H1 (cell line): ENCODE data around the gene RAP1GAP. TPM values are rescaled to one million over a fixed set of nuclear protein-coding genes. Genes with fewer than 3 reads are reported as not detected.

ENCODE experiments used
- POLR2A ChIP-seq, 2 experiments: IDR thresholded peaks; 1 replicate in 1 of 2; 2 replicates in 1 of 2; pipeline ENCODE4 v1.6.1; 2011; ENCODE audit warnings: low read depth in 2 of 2, low read length in 2 of 2, mild to moderate bottlenecking in 2 of 2; ENCODE audit errors: control extremely low read depth in 1 of 2
- ZNF274 ChIP-seq: IDR thresholded peaks from 2 replicates; pipeline ENCODE4 v1.7.0; 2012; ENCODE audit warnings: low read length, borderline replicate concordance; ENCODE audit errors: extremely low read depth
- polyA plus RNA-seq, 7 experiments: library from polyadenylated mRNA; depleted of rRNA in 3 of 7; stranded (reverse) in 5 of 7; unstranded in 2 of 7; fragments of >200 nt in 5 of 7; fragments of 200-250 nt in 2 of 7; gene quantifications; 1 replicate in 5 of 7; 2 replicates in 1 of 7; 4 replicates in 1 of 7; pipeline versions ENCODE4 v1.2.1 to v1.2.3, GENCODE V29; 2011 to 2013; ENCODE audit warnings: missing spikeins in 2 of 7, mixed read lengths in 2 of 7
- total RNA-seq: library from RNA; stranded (reverse); fragmentation: NEBNext Ultra II Directional; extraction: Animal tissue kit (Norgen Biotek cat#: 25700); gene quantifications from 2 replicates; pipeline ENCODE4 v1.2.1, GENCODE V29; 2021

RAP1GAP gene
- total and polyA plus RNA-seq, 2 of the 8 experiments (the other 6 are each of a cell fraction or from before 2014, with no cell fraction given), result 8.4 TPM

DNA sequence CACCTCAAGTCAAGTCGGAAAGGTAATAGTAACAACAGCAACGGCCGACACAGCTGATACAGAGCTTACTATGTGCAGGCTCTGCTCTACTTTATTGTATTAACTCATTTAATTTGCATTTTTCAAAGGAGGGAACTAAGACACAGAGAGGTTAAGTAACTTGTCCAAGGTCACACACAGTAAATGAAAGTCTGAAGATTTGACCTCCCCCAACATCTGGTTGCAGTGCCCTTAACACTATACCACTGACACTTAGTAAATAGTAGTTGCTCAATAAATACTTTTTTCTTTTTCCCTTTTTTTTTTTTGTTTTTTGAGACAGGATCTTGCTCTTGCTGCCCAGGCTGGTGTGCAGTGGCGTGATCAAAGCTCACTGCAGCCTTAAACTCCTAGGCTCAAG, 39.2 kb downstream of the RAP1GAP start (continued):
- no peak for TF ChIP-seq ZNF274
- TF ChIP-seq POLR2A (IDR thresholded peaks at IDR 0.05; ENCODE audit: control extremely low read depth in 1 of 2, low read depth in 2 of 2, low read length in 2 of 2), result no peak
